Measurements from ENCODE around the gene GPX5.

DNA sequence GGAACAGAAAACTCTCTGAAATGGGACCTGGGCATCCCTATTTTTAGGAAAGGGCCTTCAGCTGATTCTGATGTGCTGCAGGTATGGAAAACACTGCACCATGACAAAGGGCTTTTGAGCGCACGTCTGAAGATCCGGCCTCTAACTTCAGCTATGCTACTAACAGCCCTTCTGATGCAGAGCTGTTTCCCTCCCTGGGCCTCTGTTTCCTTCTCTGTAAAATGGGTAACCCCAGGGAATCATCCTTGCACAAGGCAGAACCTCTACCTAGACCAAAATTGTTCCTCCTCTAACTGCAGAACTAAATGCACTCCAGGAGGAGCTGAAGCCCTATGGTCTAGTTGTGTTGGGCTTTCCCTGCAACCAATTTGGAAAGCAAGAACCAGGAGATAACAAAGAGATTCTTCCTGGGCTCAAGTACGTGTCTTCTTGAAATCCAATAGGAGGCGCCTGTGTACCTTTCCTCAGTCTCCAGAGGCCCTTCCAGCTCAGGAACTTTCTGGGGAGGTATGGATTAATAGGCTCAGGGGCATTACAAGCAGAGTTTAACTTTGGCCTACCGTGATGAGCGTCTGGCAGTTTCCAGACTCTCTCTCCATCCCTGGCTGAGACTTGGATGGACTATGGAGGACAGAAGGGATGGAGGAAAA, 5.9 kb downstream of the GPX5 start:
- no peak for TF ChIP-seq POLR2AphosphoS5 (IDR thresholded peaks at IDR 0.05; ENCODE audit: low read depth, low read length)
- no peak for TF ChIP-seq POLR2A (IDR thresholded peaks at IDR 0.05; ENCODE audit: low read depth, low read length)
- no peak for TF ChIP-seq POU2F2 (IDR thresholded peaks at IDR 0.05; ENCODE audit: low read depth, low read length)
- no peak for TF ChIP-seq TAF1 (IDR thresholded peaks at IDR 0.05; ENCODE audit: low read depth, low read length)
- no peak for TF ChIP-seq PAX5 (IDR thresholded peaks at IDR 0.05; ENCODE audit: insufficient read depth, low read length, severe bottlenecking)
